Measurements from ENCODE around the gene DCAKD.

DNA sequence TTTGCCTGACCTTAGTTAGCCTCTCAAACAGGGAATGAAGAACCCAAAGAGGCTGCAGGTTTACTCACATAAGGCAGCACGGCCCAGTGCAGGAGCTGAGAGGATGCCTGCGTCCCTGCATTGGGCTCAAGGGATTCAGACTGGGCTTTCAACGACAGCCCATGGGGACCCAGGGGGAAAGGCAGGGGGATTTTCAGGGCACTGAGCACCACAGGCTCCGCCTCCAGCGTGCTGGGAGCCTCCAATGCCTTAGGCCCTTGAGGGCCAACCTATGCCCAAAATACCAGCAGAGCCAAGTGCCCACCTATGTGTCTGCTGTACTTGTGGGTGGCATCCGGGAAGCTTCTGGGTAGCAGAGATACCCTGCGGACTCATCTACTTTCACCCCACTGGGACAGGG, 22.3 kb downstream of the DCAKD start:
- TF ChIP-seq ZNF274 (IDR thresholded peaks at IDR 0.05; ENCODE audit: low read depth, low read length) (no peak), SUZ12 (IDR thresholded peaks at IDR 0.05; ENCODE audit: extremely low read depth, insufficient read depth, insufficient read length) (no peak)
